Fibroblast of pulmonary artery (primary cell): ENCODE data around the gene S100A8.

Experiments
- DNase-seq: peaks from one replicate; pipeline ENCODE4 v3.0.0-alpha.2; 2010; ENCODE audit warnings: low read depth
- H3K4me3 ChIP-seq: replicated peaks from 2 replicates; pipeline ENCODE4 v1.5.1; 2011; ENCODE audit warnings: low read depth, mild to moderate bottlenecking, control low read depth, low read length, moderate library complexity
- CTCF ChIP-seq: IDR thresholded peaks from 2 replicates; pipeline ENCODE4 v1.5.1; 2011; ENCODE audit warnings: mild to moderate bottlenecking, control low read depth, low read length, inconsistent platforms; ENCODE audit errors: missing control alignments

The S100A8 gene

GRCh38 chr1:153357853-153358690, 32.8 kb downstream of the S100A8 start, which contains the start of gene S100A9:
S100A9 (plus strand) TSS chr1:153357854; CDS start chr1:153358284, 430 bp downstream.
- H3K4me3 ChIP-seq, result no peak within 1 kb of the TSS
- DNase-seq, result no peak
- no peak for TF ChIP-seq CTCF

GRCh38 chr1:153357076-153357852, 33.6 kb downstream of the S100A8 start:
- TF ChIP-seq CTCF, result no peak
- no peak overlapping the region for H3K4me3 ChIP-seq
- no peak for DNase-seq

- DNase-seq, result no peak
- TF ChIP-seq CTCF, result no peak
- no peak overlapping the region for H3K4me3 ChIP-seq
Measured at GRCh38 chr1:153356392-153357075, 34.3 kb downstream of the S100A8 start.

- peak; percentile 76 for DNase-seq
- no peak overlapping the region for H3K4me3 ChIP-seq
- TF ChIP-seq CTCF, result peak; percentile 55
Measured at GRCh38 chr1:153355445-153356071, 35.3 kb downstream of the S100A8 start.

GRCh38 chr1:153354515-153355193, 36.2 kb downstream of the S100A8 start:
- H3K4me3 ChIP-seq, result no peak overlapping the region
- DNase-seq, result no peak
- TF ChIP-seq CTCF, result no peak
